ENCODE data around the gene KCNK10. TPM values are rescaled to one million over a fixed set of nuclear protein-coding genes. Genes with fewer than 3 reads are reported as not detected.

Gene KCNK10
- total RNA-seq, 1 donor from 2014 or later, result 0.09 TPM

GRCh38 chr14:88342980-88343379, 19.9 kb upstream of the KCNK10 start:
- intact Hi-C loops (cut with DNase I), result no loop called here
- Histone ChIP-seq H3K9me3 (no peaks in the 10 kb centered on the region), H3K36me3 (no peaks in the 10 kb centered on the region), H3K4me3 (no peak overlapping the region), H3K27ac (no peak overlapping the region), H3K4me1 (no peaks in the 10 kb centered on the region), H3K27me3 (no peaks in the 10 kb centered on the region)
- no peak for ATAC-seq
- DNase-seq, result no peak
- TF ChIP-seq CTCF (IDR thresholded peaks at IDR 0.05), result no peak

GRCh38 chr14:88340357-88340756, 17.3 kb upstream of the KCNK10 start:
- Histone ChIP-seq H3K36me3 (no peaks in the 10 kb centered on the region), H3K4me1 (no peaks in the 10 kb centered on the region), H3K27ac (no peak overlapping the region), H3K9me3 (no peaks in the 10 kb centered on the region), H3K27me3 (no peaks in the 10 kb centered on the region), H3K4me3 (no peak overlapping the region)
- intact Hi-C loops (cut with DNase I), result no loop called here
- TF ChIP-seq CTCF (IDR thresholded peaks at IDR 0.05), result no peak
- DNase-seq (no peak), ATAC-seq (no peak)

- peaks cover 6% of the 10 kb centered on the region for H3K27me3 ChIP-seq
- ATAC-seq (no peak), DNase-seq (no peak)
- no peak overlapping the region for H3K4me3 ChIP-seq
- no peak for TF ChIP-seq CTCF (IDR thresholded peaks at IDR 0.05)
- no peaks in the 10 kb centered on the region for H3K36me3 ChIP-seq
- H3K9me3 ChIP-seq, result no peaks in the 10 kb centered on the region
- H3K4me1 ChIP-seq, result no peaks in the 10 kb centered on the region
- intact Hi-C loops (cut with DNase I), result no loop called here
- H3K27ac ChIP-seq, result no peak overlapping the region
These were observed 10.0 kb upstream of the KCNK10 start for GRCh38 chr14:88333036-88333435.

GRCh38 chr14:88327497-88327896, 4.4 kb upstream of the KCNK10 start:
- Histone ChIP-seq H3K27ac (no peak overlapping the region), H3K36me3 (no peaks in the 10 kb centered on the region), H3K4me3 (no peak overlapping the region), H3K27me3 (peaks cover 57% of the 10 kb centered on the region), H3K9me3 (no peaks in the 10 kb centered on the region), H3K4me1 (no peaks in the 10 kb centered on the region)
- TF ChIP-seq CTCF (IDR thresholded peaks at IDR 0.05), result no peak
- DNase-seq (no peak), ATAC-seq (no peak)
- intact Hi-C loops (cut with DNase I), result no loop called here

- no peak for TF ChIP-seq CTCF (IDR thresholded peaks at IDR 0.05)
- ATAC-seq (no peak), DNase-seq (no peak)
- Histone ChIP-seq H3K9me3 (no peaks in the 10 kb centered on the region), H3K27ac (no peak overlapping the region), H3K36me3 (no peaks in the 10 kb centered on the region), H3K27me3 (peaks cover 59% of the 10 kb centered on the region), H3K4me1 (no peaks in the 10 kb centered on the region), H3K4me3 (no peak overlapping the region)
- intact Hi-C loops (cut with DNase I), result no loop called here
These were observed 3.5 kb upstream of the KCNK10 start for GRCh38 chr14:88326352-88327103.

- Histone ChIP-seq H3K9me3 (no peaks in the 10 kb centered on the region), H3K4me1 (no peaks in the 10 kb centered on the region), H3K4me3 (no peak overlapping the region), H3K27me3 (peaks cover 63% of the 10 kb centered on the region), H3K27ac (no peak overlapping the region), H3K36me3 (no peaks in the 10 kb centered on the region)
- intact Hi-C loops (cut with DNase I), result no loop called here
- ATAC-seq, result no peak
- no peak for TF ChIP-seq CTCF (IDR thresholded peaks at IDR 0.05)
- DNase-seq, result no peak
These were observed 2.8 kb upstream of the KCNK10 start for GRCh38 chr14:88325883-88326282.

All from upper lobe of right lung (tissue), 1 donor.